ENCODE data around the gene ANKRD35. TPM values are rescaled to one million over a fixed set of nuclear protein-coding genes. Genes with fewer than 3 reads are reported as not detected.
A peak's percentile ranks its signal among the peaks of the same experiment; 100 is the strongest.

ANKRD35 gene
- total RNA-seq, 1 donor from 2014 or later: not detected

DNA sequence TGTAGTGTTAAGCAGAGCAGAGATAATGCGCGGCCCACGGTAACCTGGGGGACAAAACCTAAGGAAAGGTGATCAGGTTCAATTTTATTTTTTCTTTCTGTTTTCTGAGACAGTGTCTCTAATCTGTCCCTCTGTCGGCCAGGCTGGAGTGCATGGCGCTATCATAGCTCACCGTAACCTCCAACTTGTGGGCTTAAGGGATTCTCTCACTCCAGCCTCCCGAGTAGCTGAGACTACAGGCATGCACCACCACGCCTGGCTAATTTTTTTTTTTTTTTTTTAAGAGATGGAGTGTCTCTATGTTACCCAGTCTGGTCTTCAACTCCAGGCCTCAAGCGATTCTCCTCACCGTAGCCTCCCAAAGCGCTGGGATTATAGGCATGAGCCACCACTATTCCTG lies 724 bp upstream of the ANKRD35 start:
- H3K9me3 Mint-ChIP-seq (ENCODE audit: low read depth): no peaks in the 10 kb centered on the region

GRCh38 chr1:145884675-145885074 lies 991 bp downstream of the ANKRD35 start:
- no peaks in the 10 kb centered on the region for H3K36me3 Mint-ChIP-seq (ENCODE audit: low read depth)
- H3K9me3 Mint-ChIP-seq (ENCODE audit: low read depth): no peaks in the 10 kb centered on the region
- no peak for DNase-seq (ENCODE audit: low spot score)
- no peak overlapping the region for H3K27ac Mint-ChIP-seq (ENCODE audit: unreplicated experiment)
- TF ChIP-seq, protein P1, sequence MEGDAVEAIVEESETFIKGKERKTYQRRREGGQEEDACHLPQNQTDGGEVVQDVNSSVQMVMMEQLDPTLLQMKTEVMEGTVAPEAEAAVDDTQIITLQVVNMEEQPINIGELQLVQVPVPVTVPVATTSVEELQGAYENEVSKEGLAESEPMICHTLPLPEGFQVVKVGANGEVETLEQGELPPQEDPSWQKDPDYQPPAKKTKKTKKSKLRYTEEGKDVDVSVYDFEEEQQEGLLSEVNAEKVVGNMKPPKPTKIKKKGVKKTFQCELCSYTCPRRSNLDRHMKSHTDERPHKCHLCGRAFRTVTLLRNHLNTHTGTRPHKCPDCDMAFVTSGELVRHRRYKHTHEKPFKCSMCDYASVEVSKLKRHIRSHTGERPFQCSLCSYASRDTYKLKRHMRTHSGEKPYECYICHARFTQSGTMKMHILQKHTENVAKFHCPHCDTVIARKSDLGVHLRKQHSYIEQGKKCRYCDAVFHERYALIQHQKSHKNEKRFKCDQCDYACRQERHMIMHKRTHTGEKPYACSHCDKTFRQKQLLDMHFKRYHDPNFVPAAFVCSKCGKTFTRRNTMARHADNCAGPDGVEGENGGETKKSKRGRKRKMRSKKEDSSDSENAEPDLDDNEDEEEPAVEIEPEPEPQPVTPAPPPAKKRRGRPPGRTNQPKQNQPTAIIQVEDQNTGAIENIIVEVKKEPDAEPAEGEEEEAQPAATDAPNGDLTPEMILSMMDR (IDR thresholded peaks at IDR 0.05): no peak
- H3K4me3 Mint-ChIP-seq (ENCODE audit: unreplicated experiment): peak overlapping the region; percentile 83
- peaks cover 27% of the 10 kb centered on the region for H3K4me1 Mint-ChIP-seq (ENCODE audit: low read depth)
- H3K27me3 Mint-ChIP-seq (ENCODE audit: low read depth): peaks cover 7% of the 10 kb centered on the region

More for the DNA sequence above, 724 bp upstream of the ANKRD35 start:
- no peaks in the 10 kb centered on the region for H3K36me3 Mint-ChIP-seq (ENCODE audit: low read depth)
- no peak for DNase-seq (ENCODE audit: low spot score)
- H3K27me3 Mint-ChIP-seq (ENCODE audit: low read depth): peaks cover 7% of the 10 kb centered on the region
- TF ChIP-seq, protein P1 (IDR thresholded peaks at IDR 0.05): no peak
- H3K27ac Mint-ChIP-seq (ENCODE audit: unreplicated experiment): no peak overlapping the region
- peaks cover 42% of the 10 kb centered on the region for H3K4me1 Mint-ChIP-seq (ENCODE audit: low read depth)
- peak overlapping the region; percentile 83 for H3K4me3 Mint-ChIP-seq (ENCODE audit: unreplicated experiment)

DNA sequence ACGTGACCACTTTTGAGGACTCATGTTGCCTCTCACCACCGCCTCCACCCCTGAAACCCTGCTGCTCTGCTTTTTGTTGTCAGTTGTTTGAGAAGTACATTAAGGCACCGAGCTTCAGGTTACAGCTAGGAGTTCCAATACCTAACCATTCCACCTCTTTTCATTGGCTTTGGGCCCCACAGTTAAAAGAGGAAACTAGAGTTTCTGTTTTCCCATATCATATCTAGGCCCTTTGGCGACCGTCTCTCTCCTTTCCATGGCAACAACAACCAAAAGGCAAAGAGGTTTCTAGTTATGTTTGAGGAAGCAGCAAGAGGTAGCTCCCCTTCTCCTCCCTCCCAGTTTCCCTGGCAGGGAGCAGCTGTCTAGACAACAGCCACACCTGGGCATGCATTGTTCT lies 5.9 kb downstream of the ANKRD35 start:
- TF ChIP-seq, protein P1 (IDR thresholded peaks at IDR 0.05): no peak
- Mint-ChIP-seq H3K4me1 (ENCODE audit: low read depth) (peaks cover 4% of the 10 kb centered on the region), H3K9me3 (ENCODE audit: low read depth) (no peaks in the 10 kb centered on the region), H3K4me3 (ENCODE audit: unreplicated experiment) (no peak overlapping the region), H3K27me3 (ENCODE audit: low read depth) (peaks cover 2% of the 10 kb centered on the region), H3K27ac (ENCODE audit: unreplicated experiment) (no peak overlapping the region), H3K36me3 (ENCODE audit: low read depth) (no peaks in the 10 kb centered on the region)
- DNase-seq (ENCODE audit: low spot score): no peak

DNA sequence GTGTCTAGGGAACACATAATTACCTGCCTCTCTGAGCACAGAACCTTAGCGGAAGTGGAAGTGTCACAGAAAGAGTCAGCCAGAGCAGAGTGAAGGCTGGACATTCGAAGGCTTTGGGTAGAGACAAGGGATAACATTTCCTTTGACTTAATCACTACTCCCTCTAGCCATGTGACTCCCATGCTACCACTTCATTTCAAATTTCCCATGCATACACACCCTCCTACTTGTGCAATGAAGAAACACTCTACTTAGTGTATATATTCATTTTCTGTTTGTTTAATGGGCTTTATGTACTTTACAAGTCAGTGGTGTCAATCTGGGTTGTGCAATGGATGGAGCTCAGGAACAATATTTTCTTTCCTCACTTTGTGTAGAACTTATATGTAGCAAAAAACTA lies 6.9 kb downstream of the ANKRD35 start:
- Mint-ChIP-seq H3K9me3 (ENCODE audit: low read depth) (no peaks in the 10 kb centered on the region), H3K27me3 (ENCODE audit: low read depth) (peaks cover 3% of the 10 kb centered on the region), H3K27ac (ENCODE audit: unreplicated experiment) (no peak overlapping the region), H3K36me3 (ENCODE audit: low read depth) (no peaks in the 10 kb centered on the region), H3K4me1 (ENCODE audit: low read depth) (no peaks in the 10 kb centered on the region), H3K4me3 (ENCODE audit: unreplicated experiment) (no peak overlapping the region)
- TF ChIP-seq, protein P1 (IDR thresholded peaks at IDR 0.05): no peak
- no peak for DNase-seq (ENCODE audit: low spot score)

DNA sequence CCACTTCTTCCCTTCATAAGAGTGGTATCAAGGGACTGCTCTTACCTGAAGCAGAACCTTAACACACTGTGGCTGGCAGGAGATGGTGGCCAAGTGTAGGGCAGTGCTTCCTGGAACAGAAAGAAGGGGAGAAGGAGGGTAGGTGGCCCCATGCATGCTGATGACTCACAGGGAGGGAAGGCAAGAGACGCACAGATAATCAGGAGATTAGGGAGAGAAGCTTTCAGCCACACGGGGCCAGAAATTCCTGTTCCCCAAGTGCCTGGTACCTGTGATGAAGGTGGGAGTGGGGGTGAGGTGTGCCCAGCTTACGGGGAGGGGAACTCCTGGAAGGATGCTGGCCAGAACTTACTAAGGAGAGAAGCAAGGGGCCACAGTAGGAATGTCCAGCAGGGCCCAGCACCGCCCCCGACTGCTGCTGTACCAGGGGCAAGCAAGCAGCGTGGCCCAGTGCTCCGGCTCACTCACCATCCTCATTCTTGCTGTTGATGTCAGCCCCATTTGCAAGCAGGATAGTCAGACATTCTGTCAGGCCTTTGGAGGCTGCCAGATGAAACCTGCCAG lies 7.7 kb downstream of the ANKRD35 start:
- Mint-ChIP-seq H3K9me3 (ENCODE audit: low read depth) (no peaks in the 10 kb centered on the region), H3K27me3 (ENCODE audit: low read depth) (peaks cover 4% of the 10 kb centered on the region), H3K4me1 (ENCODE audit: low read depth) (no peaks in the 10 kb centered on the region), H3K36me3 (ENCODE audit: low read depth) (no peaks in the 10 kb centered on the region), H3K27ac (ENCODE audit: unreplicated experiment) (no peak overlapping the region), H3K4me3 (ENCODE audit: unreplicated experiment) (no peak overlapping the region)
- DNase-seq (ENCODE audit: low spot score): no peak
- TF ChIP-seq, protein P1 (IDR thresholded peaks at IDR 0.05): no peak

Measured in chondrocyte (in vitro differentiated cells).